Measurements from ENCODE around the gene TMEM129. TPM values are rescaled to one million over a fixed set of nuclear protein-coding genes. Genes with fewer than 3 reads are reported as not detected.

The TMEM129 gene
- total RNA-seq, 1 donor from 2014 or later: 192 TPM

DNA sequence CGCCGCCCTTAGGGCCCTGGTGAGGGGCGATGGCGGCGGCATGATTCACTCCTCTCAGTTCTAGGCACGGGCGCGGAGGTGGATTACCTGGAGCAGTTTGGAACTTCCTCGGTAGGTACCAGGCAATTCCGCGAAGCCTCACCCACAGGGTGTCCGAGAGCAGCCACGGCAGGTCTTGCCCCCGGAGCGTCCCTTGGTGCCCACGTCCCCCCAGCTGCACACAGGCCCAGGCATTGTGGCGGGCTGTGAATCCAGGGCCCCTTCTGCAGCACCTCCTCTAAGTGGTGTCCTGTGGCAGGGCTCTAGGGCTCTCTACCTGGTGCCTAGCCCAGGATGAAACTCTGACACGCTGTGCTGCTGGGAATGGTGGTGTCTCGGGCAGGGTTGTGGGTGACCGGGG, 14.1 kb upstream of the TMEM129 start:
- no peak for DNase-seq (ENCODE audit: low spot score in 2 of 2)
- Histone ChIP-seq H3K27ac (no peak overlapping the region), H3K4me1 (no peaks in the 10 kb centered on the region), H3K36me3 (peaks cover 13 to 15% of the 10 kb centered on the region in 2 donors), H3K4me3 (no peak overlapping the region), H3K27me3 (no peaks in the 10 kb centered on the region), H3K9me3 (peaks cover 0 to 10% of the 10 kb centered on the region in 2 donors)
- intact Hi-C loops (cut with DNase I): no loop called here
- TF ChIP-seq CTCF (IDR thresholded peaks at IDR 0.05): no peak

GRCh38 chr4:1732911-1733310, 11.8 kb upstream of the TMEM129 start:
- Histone ChIP-seq H3K27ac (no peak overlapping the region), H3K4me3 (no peak overlapping the region), H3K4me1 (no peaks in the 10 kb centered on the region), H3K9me3 (peaks cover 0 to 4% of the 10 kb centered on the region in 2 donors), H3K36me3 (peaks cover 8 to 19% of the 10 kb centered on the region in 2 donors), H3K27me3 (no peaks in the 10 kb centered on the region)
- intact Hi-C loops (cut with DNase I): no loop called here
- no peak for DNase-seq (ENCODE audit: low spot score in 2 of 2)
- no peak for TF ChIP-seq CTCF (IDR thresholded peaks at IDR 0.05)

DNA sequence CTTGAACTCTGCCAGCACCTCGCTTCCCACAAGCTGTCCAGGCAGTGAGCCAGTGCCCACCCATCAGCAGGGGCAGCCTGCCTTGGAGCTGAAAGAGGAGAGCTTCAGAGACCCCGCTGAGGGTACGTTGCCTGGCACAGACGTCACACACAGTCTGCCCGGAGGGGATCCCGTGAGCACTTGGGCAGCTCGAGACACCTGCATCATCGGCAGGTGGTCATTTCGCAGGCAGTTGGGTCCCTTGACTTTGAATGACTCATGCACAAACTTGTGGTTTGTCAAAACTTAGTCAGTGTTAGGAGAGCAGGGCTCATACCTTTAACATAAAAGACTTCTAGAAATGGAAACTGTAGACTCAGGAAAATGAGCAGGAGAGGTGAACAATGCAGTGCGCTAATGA, 10.1 kb upstream of the TMEM129 start:
- no peak for TF ChIP-seq CTCF (IDR thresholded peaks at IDR 0.05)
- H3K27me3 ChIP-seq: no peaks in the 10 kb centered on the region
- DNase-seq (ENCODE audit: low spot score in 2 of 2): no peak
- no peak overlapping the region for H3K4me3 ChIP-seq
- no peaks in the 10 kb centered on the region for H3K9me3 ChIP-seq
- intact Hi-C loops (cut with DNase I): no loop called here
- peaks cover 0 to 8% of the 10 kb centered on the region in 2 donors for H3K36me3 ChIP-seq
- H3K4me1 ChIP-seq: no peaks in the 10 kb centered on the region
- H3K27ac ChIP-seq: no peak overlapping the region

DNA sequence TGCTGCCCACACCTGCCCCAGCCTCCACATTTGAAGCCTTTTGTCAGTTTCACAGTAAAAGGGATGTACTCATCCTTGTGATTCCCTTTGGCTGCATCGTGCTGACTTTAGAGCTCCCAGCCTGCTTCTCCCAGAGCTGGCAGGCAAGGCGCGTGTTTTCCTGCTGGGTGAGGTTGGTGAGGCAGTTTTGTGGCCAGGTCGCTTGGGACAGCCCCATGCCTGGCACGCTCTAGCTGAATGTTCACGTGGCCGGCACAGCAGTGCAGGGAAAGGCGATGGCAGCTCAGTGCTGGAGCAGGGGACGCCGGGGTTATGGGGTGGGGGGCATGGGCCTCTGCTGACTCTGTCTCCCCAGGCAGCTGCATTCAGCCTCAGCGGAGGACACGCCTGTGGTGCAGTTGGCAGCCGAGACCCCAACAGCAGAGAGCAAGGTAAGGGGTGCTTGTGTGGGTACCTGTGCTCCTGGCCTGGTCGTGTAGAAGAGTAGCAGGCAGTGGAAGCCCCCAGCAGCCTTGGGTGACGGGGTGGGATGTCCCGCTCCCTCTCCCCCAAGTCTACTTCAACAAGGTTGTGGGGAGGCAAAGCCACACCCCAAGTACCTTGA, 9.5 kb upstream of the TMEM129 start:
- Histone ChIP-seq H3K4me1 (no peaks in the 10 kb centered on the region), H3K9me3 (no peaks in the 10 kb centered on the region), H3K27me3 (no peaks in the 10 kb centered on the region), H3K36me3 (peaks cover 0 to 8% of the 10 kb centered on the region in 2 donors), H3K4me3 (no peak overlapping the region), H3K27ac (no peak overlapping the region)
- DNase-seq (ENCODE audit: low spot score in 2 of 2): no peak
- intact Hi-C loops (cut with DNase I): no loop called here
- TF ChIP-seq CTCF (IDR thresholded peaks at IDR 0.05): no peak

GRCh38 chr4:1728061-1728980, 7.2 kb upstream of the TMEM129 start:
- DNase-seq (ENCODE audit: low spot score in 2 of 2): no peak
- Histone ChIP-seq H3K9me3 (no peaks in the 10 kb centered on the region), H3K27me3 (no peaks in the 10 kb centered on the region), H3K4me3 (no peak overlapping the region), H3K27ac (no peak overlapping the region), H3K4me1 (no peaks in the 10 kb centered on the region), H3K36me3 (peaks cover 0 to 8% of the 10 kb centered on the region in 2 donors)
- TF ChIP-seq CTCF (IDR thresholded peaks at IDR 0.05): no peak
- intact Hi-C loops (cut with DNase I): loop anchor here (10.0 kb wide), 1 partner anchor 686 kb away; the partner anchor contains the start of genes CFAP99 and ZFYVE28
